GM12878 (cell line): ENCODE results near the gene UFSP2. TPM values are rescaled to one million over a fixed set of nuclear protein-coding genes. Genes with fewer than 3 reads are reported as not detected.
A peak's percentile ranks its signal among the peaks of the same experiment; 100 is the strongest.
"Not testable (repeated sequence)": the region's sequence is repeated elsewhere in the genome, so short reads cannot be mapped to it uniquely, and the experiment has no call there.

Experiments used
- ATAC-seq: fragments of 200-7000 bp; cut with Tn5 transposase; 3 replicates; pipeline ENCODE4 v1.9.1; 2020; ENCODE audit warnings: mild to moderate bottlenecking, moderate library complexity
- BruUV-seq: library from RNA; stranded (reverse); fragments of 400-500 nt; replicated peaks from 2 replicates; lab custom pipeline; 2021; lab: Mats Ljungman, UMichigan
- CTCF ChIA-PET: fragments of 300-600 bp; sonication (Branson Sonifier 250); formaldehyde crosslinking; extraction: SDS; loops from one replicate; lab custom pipeline; 2021; ENCODE audit warnings: inconsistent platforms; lab: Yijun Ruan, JAX
- POLR2A ChIA-PET: fragments of 350-600 bp; formaldehyde crosslinking; extraction: SDS; loops from one replicate; lab custom pipeline; 2021; ENCODE audit warnings: inconsistent platforms; lab: Charles Lee
- RAD21 ChIA-PET: fragments of 300-600 bp; sonication (Branson Sonifier 250); formaldehyde crosslinking; loops from one replicate; lab custom pipeline; 2023; ENCODE audit warnings: antibody characterized with exemption; ENCODE audit not compliant: unreplicated experiment; lab: Charles Lee
- SMC1A ChIA-PET: fragments of 300-600 bp; sonication (Branson Sonifier 250); formaldehyde crosslinking; loops from one replicate; lab custom pipeline; 2023; ENCODE audit not compliant: unreplicated experiment, uncharacterized antibody; lab: Charles Lee
- DNase-seq: peaks from one replicate; pipeline ENCODE4 v3.0.0-alpha.2; 2011; ENCODE audit warnings: low read depth, low spot score
- FAIRE-seq: peaks from 3 replicates; lab custom pipeline; 2011; peaks lifted over from hg19 to GRCh38; lab: Jason Lieb, UNC
- H2AFZ ChIP-seq: 2 replicates; pipeline ENCODE4 v1.6.0; 2011; ENCODE audit warnings: low read depth, low read length, control low read depth; ENCODE audit not compliant: control insufficient read depth
- H3K27ac ChIP-seq: 2 replicates; pipeline ENCODE4 v1.5.1; 2011; ENCODE audit warnings: control low read depth; ENCODE audit not compliant: control insufficient read depth, insufficient read depth
- H3K27me3 ChIP-seq, 2 experiments: replicated peaks in 1 of 2; 2 replicates each; pipeline versions ENCODE4 v1.6.0 to v1.6.1; 2011; ENCODE audit warnings: low read length in 1 of 2; ENCODE audit not compliant: control insufficient read depth in 2 of 2, insufficient read depth in 2 of 2
- H3K36me3 ChIP-seq, 2 experiments: 2 replicates each; pipeline ENCODE4 v1.5.1; 2011; ENCODE audit warnings: low read length in 1 of 2; ENCODE audit not compliant: control insufficient read depth in 2 of 2, insufficient read depth in 2 of 2
- H3K4me1 ChIP-seq: 2 replicates; pipeline ENCODE4 v1.6.1; 2011; ENCODE audit warnings: mild to moderate bottlenecking, low read length, moderate library complexity, mixed read lengths; ENCODE audit not compliant: control insufficient read depth, insufficient read depth
- H3K4me2 ChIP-seq: 2 replicates; pipeline ENCODE4 v1.6.0; 2011; ENCODE audit warnings: control low read depth; ENCODE audit not compliant: control insufficient read depth, insufficient read depth
- H3K4me3 ChIP-seq: fragments of 200-600 bp; sonication (generic); 2 replicates; pipeline ENCODE4 v1.5.1; 2016
- H3K79me2 ChIP-seq: 2 replicates; pipeline ENCODE4 v1.6.0; 2011; ENCODE audit warnings: low read length; ENCODE audit not compliant: control insufficient read depth, insufficient read depth
- H3K9ac ChIP-seq: 2 replicates; pipeline ENCODE4 v1.8.0; 2011; ENCODE audit warnings: low read length, control low read depth, mixed read lengths; ENCODE audit not compliant: control insufficient read depth, insufficient read depth
- H3K9me3 ChIP-seq: replicated peaks from 3 replicates; pipeline ENCODE4 v1.5.1; 2011; ENCODE audit warnings: mild to moderate bottlenecking, low read length; ENCODE audit not compliant: control insufficient read depth, insufficient read depth
- H4K20me1 ChIP-seq: 2 replicates; pipeline ENCODE4 v1.6.0; 2011; ENCODE audit not compliant: control insufficient read depth, insufficient read depth
- ASH2L ChIP-seq: fragments of 300-600, 200-600 bp; sonication (generic); IDR thresholded peaks from 2 replicates; pipeline ENCODE4 v1.6.1; 2017; ENCODE audit warnings: low read depth, mild to moderate bottlenecking, borderline replicate concordance
- BHLHE40 ChIP-seq, 2 experiments: fragments of 450-650 bp in 1 of 2; IDR thresholded peaks; 2 replicates each; pipeline ENCODE4 v1.6.1; 2011 to 2017; ENCODE audit warnings: low read depth in 2 of 2, borderline replicate concordance in 1 of 2, improper control_type of control experiment in 1 of 2, low read length in 1 of 2, mild to moderate bottlenecking in 1 of 2
- CHD1 ChIP-seq: IDR thresholded peaks from 2 replicates; pipeline ENCODE4 v1.6.1; 2012; ENCODE audit warnings: low read depth, low read length, improper control_type of control experiment
- EP300 ChIP-seq, 2 experiments: fragments of 150-350 bp in 1 of 2; IDR thresholded peaks; 2 replicates each; pipeline ENCODE4 v1.6.1; 2011 to 2012; ENCODE audit warnings: low read depth in 2 of 2, low read length in 2 of 2, borderline replicate concordance in 1 of 2, improper control_type of control experiment in 1 of 2, inconsistent platforms in 1 of 2; ENCODE audit not compliant: control insufficient read depth in 1 of 2
- FOXM1 ChIP-seq: IDR thresholded peaks from 2 replicates; pipeline ENCODE4 v1.6.1; 2012; ENCODE audit warnings: low read depth, mild to moderate bottlenecking, inconsistent platforms, low read length, moderate library complexity
- JUND ChIP-seq: IDR thresholded peaks from 2 replicates; pipeline ENCODE4 v1.6.1; 2012; ENCODE audit warnings: low read depth, mild to moderate bottlenecking, low read length, improper control_type of control experiment, moderate library complexity
- MEF2A ChIP-seq: IDR thresholded peaks from 2 replicates; pipeline ENCODE4 v1.6.1; 2011; ENCODE audit warnings: low read depth, mild to moderate bottlenecking, low read length, moderate library complexity; ENCODE audit not compliant: insufficient read depth
- MEF2B ChIP-seq: fragments of 450-650 bp; IDR thresholded peaks from 2 replicates; pipeline ENCODE4 v1.6.1; 2018; ENCODE audit warnings: mild to moderate bottlenecking, moderate library complexity; ENCODE audit not compliant: partially characterized antibody, poor library complexity, severe bottlenecking
- NR2F1 ChIP-seq: fragments of 450-650 bp; conservative IDR thresholded peaks from 2 replicates; pipeline ENCODE4 v1.6.1; 2017; ENCODE audit warnings: mild to moderate bottlenecking
- RAD21 ChIP-seq: IDR thresholded peaks from 2 replicates; pipeline ENCODE4 v1.6.1; 2011; ENCODE audit warnings: mild to moderate bottlenecking, low read depth, low read length, moderate library complexity; ENCODE audit not compliant: insufficient read depth
- RUNX3 ChIP-seq: IDR thresholded peaks from 2 replicates; pipeline ENCODE4 v1.6.1; 2012; ENCODE audit warnings: low read length, inconsistent platforms
- ZNF384 ChIP-seq: IDR thresholded peaks from 2 replicates; pipeline ENCODE4 v1.6.1; 2012; ENCODE audit warnings: low read depth, mild to moderate bottlenecking, low read length, improper control_type of control experiment, borderline replicate concordance
- WGBS: methylation state at CpG from one replicate; pipeline ENCODE4 v1.1.6; 2016; ENCODE audit warnings: low lambda C conversion rate; ENCODE audit not compliant: insufficient replicate concordance, insufficient coverage; ENCODE audit errors: missing lambda C conversion rate; 5-methylcytosine and 5-hydroxymethylcytosine counted together
- in situ Hi-C: fragments of 300-500 bp; cut with MboI; formaldehyde crosslinking; loops from 9 replicates; pipeline ENCODE4 v1.14.3; 2018; ENCODE audit warnings: mixed read lengths
- intact Hi-C: fragments of 100-400 bp; cut with micrococcal nuclease; formaldehyde crosslinking; loops from one replicate; pipeline ENCODE4 v1.14.2; 2022; ENCODE audit not compliant: unreplicated experiment
- polyA plus RNA-seq, 11 experiments: library from polyadenylated mRNA; depleted of rRNA in 4 of 11; unstranded in 6 of 11; stranded (reverse) in 5 of 11; fragments of >200 nt; fragmentation: Nextera tagmentation in 4 of 11; fragmentation: Illumina TruSeq in 1 of 11; extraction: Ambion mirVana in 4 of 11; extraction: Trizol in 1 of 11; gene quantifications; 1 replicate in 1 of 11; 2 replicates in 10 of 11; pipeline versions ENCODE4 v1.2.1 to v1.2.3, GENCODE V29; 2011 to 2016; ENCODE audit warnings: inconsistent platforms in 2 of 11, missing spikeins in 2 of 11, low read depth in 1 of 11
- total RNA-seq, 4 experiments: library from RNA; depleted of rRNA in 3 of 4; stranded (reverse); fragments of >200 nt in 3 of 4; fragmentation: Illumina TruSeq in 1 of 4; extraction: Trizol in 1 of 4; gene quantifications; 2 replicates each; pipeline versions ENCODE4 v1.2.1 to v1.2.3, GENCODE V29; 2013 to 2021
- TF ChIP-seq, protein P1 (sequence below): fragments of 450-650 bp; IDR thresholded peaks from 2 replicates; pipeline ENCODE4 v1.6.1; 2016; ENCODE audit warnings: mild to moderate bottlenecking
- TF ChIP-seq, protein P2 (sequence below): fragments of 450-650 bp; IDR thresholded peaks from 2 replicates; pipeline ENCODE4 v1.6.1; 2017; ENCODE audit warnings: mild to moderate bottlenecking, low read depth, inconsistent platforms; ENCODE audit not compliant: poor library complexity, severe bottlenecking
- TF ChIP-seq, protein P3 (sequence below): IDR thresholded peaks from 2 replicates; pipeline ENCODE4 v1.6.1; 2011; ENCODE audit warnings: borderline replicate concordance, low read depth, mild to moderate bottlenecking, moderate library complexity, low read length; ENCODE audit not compliant: insufficient read depth, poor library complexity, severe bottlenecking

The UFSP2 gene
- total and polyA plus RNA-seq, 10 of the 15 experiments (the other 5 are each of a cell fraction or from before 2014, with no cell fraction given) = 25.4 to 53.1 (median 37.7) TPM

DNA sequence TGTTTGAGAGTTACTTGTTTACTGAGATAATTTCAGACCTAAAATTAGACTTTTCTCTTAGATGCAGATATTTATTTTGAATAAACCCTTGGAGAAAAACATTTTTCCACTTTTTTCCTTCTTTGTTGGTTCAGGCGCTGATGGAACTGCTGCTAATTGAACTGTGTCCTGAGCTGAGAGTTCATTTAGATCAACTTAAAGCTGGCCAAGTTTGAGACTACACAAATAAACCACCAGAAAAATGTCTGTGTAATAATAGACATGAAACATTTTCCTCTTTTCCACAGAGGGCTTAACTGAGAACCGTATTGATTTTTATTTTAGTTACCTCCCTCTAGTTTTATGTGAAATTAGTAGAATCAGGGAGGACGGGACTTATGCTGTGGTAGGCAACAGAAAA is 62.5 kb downstream of the UFSP2 start (continued):
- no peak for TF ChIP-seq BHLHE40 (IDR thresholded peaks at IDR 0.05; ENCODE audit: borderline replicate concordance in 1 of 2, low read depth in 2 of 2, low read length in 1 of 2)
- TF ChIP-seq, protein P1, sequence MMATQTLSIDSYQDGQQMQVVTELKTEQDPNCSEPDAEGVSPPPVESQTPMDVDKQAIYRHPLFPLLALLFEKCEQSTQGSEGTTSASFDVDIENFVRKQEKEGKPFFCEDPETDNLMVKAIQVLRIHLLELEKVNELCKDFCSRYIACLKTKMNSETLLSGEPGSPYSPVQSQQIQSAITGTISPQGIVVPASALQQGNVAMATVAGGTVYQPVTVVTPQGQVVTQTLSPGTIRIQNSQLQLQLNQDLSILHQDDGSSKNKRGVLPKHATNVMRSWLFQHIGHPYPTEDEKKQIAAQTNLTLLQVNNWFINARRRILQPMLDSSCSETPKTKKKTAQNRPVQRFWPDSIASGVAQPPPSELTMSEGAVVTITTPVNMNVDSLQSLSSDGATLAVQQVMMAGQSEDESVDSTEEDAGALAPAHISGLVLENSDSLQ = no peak
- no peak for TF ChIP-seq JUND
- TF ChIP-seq ASH2L = no peak
- TF ChIP-seq CHD1 = no peak
- TF ChIP-seq, protein P2, sequence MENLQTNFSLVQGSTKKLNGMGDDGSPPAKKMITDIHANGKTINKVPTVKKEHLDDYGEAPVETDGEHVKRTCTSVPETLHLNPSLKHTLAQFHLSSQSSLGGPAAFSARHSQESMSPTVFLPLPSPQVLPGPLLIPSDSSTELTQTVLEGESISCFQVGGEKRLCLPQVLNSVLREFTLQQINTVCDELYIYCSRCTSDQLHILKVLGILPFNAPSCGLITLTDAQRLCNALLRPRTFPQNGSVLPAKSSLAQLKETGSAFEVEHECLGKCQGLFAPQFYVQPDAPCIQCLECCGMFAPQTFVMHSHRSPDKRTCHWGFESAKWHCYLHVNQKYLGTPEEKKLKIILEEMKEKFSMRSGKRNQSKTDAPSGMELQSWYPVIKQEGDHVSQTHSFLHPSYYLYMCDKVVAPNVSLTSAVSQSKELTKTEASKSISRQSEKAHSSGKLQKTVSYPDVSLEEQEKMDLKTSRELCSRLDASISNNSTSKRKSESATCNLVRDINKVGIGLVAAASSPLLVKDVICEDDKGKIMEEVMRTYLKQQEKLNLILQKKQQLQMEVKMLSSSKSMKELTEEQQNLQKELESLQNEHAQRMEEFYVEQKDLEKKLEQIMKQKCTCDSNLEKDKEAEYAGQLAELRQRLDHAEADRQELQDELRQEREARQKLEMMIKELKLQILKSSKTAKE = no peak
- TF ChIP-seq NR2F1 = no peak

DNA sequence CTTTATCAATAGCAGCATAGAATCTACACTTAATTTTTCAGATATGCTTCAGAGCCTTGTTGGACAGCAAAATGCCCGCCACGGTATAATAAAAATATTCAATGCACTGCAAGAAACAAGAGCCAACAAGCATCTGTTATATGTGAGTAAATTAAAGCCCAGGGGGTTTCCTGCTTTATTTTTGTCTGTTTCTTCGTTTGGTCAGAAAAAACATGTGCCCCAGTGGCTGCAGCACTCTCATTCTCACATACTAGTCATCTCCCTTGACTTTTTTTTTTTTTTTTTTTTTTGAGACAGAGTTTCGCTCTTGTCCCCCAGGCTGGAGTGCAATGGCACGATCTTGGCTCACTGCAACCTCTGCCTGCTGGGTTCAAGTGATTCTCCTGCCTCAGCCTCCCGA is 63.2 kb downstream of the UFSP2 start:
- peaks cover 1 to 30% of the 10 kb centered on the region in 2 experiments; a peak in 3 of 4 replicates for H3K36me3 ChIP-seq
- intact Hi-C loops, H3K4me2 ChIP-seq, FAIRE-seq, H3K9me3 ChIP-seq, H3K9ac ChIP-seq, in situ Hi-C loops, H3K79me2 ChIP-seq, H3K4me3 ChIP-seq, DNase-seq, H3K27me3 ChIP-seq, BruUV-seq, H4K20me1 ChIP-seq, H2AFZ ChIP-seq, H3K4me1 ChIP-seq: not testable (repeated sequence)
- ATAC-seq = peak; percentile 75
- ChIA-PET SMC1A (interaction anchor here (1.0 to 1.4 kb wide), 3 partner anchors 10 to 55 kb away, joined by 3 to 6 read pairs (median 3); no protein-coding TSS in a partner anchor), POLR2A (interaction anchor here (0.6 to 0.7 kb wide), 4 partner anchors 18 to 537 kb away, joined by 3 to 6 read pairs (median 4); no protein-coding TSS in a partner anchor), RAD21 (interaction anchor here (1.1 to 1.2 kb wide), 3 partner anchors 10 to 57 kb away, joined by 3 to 5 read pairs (median 3); no protein-coding TSS in a partner anchor), CTCF (interaction anchor here (0.7 to 1.3 kb wide), 2 partner anchors 9 to 657 kb away, joined by 3 to 7 read pairs; no protein-coding TSS in a partner anchor)
- H3K27ac ChIP-seq = peak overlapping the region; percentile 17; the same call in 1 of the 2 replicates
- 79% methylated on average over 5 of the region's 6 CpGs for WGBS
- TF ChIP-seq MEF2A (peak; percentile 79; the same call in 1 of the 2 replicates), ZNF384 (peak; percentile 71; the same call in 1 of the 2 replicates), FOXM1 (peak; percentile 38; the same call in 1 of the 2 replicates), RUNX3 (peak; percentile 48), EP300 (IDR thresholded peaks at IDR 0.05; ENCODE audit: borderline replicate concordance in 1 of 2, control insufficient read depth in 1 of 2, low read depth in 2 of 2, low read length in 2 of 2) (peak in 1 of 2 experiments; percentile 13; a peak in 1 of 4 replicates), MEF2B (peak; percentile 31), RAD21 (0 out of 2 replicates have a peak, but pooled peaks have one; percentile 0)
- TF ChIP-seq, protein P3, sequence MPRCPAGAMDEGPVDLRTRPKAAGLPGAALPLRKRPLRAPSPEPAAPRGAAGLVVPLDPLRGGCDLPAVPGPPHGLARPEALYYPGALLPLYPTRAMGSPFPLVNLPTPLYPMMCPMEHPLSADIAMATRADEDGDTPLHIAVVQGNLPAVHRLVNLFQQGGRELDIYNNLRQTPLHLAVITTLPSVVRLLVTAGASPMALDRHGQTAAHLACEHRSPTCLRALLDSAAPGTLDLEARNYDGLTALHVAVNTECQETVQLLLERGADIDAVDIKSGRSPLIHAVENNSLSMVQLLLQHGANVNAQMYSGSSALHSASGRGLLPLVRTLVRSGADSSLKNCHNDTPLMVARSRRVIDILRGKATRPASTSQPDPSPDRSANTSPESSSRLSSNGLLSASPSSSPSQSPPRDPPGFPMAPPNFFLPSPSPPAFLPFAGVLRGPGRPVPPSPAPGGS = peak; percentile 70
